Peyer's patch (tissue), 4 donors: Measurements from ENCODE around the gene CATSPER3.

ENCODE experiments used
- POLR2A ChIP-seq, 2 donors: fragments of 450-650 bp; IDR thresholded peaks; one replicate each; pipeline ENCODE4 v1.5.1; 2017; ENCODE audit warnings: antibody characterized with exemption in 2 of 2, mild to moderate bottlenecking in 2 of 2, moderate library complexity in 2 of 2
- TF ChIP-seq, protein P1 (sequence below), 6 experiments: fragments of 450-650 bp in 4 of 6; fragments of 200-600 bp in 2 of 6; sonication (generic) in 1 of 6; IDR thresholded peaks; one replicate each; pipeline ENCODE4 v1.5.1; 2017 to 2019; ENCODE audit warnings: antibody characterized with exemption in 6 of 6, mild to moderate bottlenecking in 3 of 6, moderate library complexity in 1 of 6

DNA sequence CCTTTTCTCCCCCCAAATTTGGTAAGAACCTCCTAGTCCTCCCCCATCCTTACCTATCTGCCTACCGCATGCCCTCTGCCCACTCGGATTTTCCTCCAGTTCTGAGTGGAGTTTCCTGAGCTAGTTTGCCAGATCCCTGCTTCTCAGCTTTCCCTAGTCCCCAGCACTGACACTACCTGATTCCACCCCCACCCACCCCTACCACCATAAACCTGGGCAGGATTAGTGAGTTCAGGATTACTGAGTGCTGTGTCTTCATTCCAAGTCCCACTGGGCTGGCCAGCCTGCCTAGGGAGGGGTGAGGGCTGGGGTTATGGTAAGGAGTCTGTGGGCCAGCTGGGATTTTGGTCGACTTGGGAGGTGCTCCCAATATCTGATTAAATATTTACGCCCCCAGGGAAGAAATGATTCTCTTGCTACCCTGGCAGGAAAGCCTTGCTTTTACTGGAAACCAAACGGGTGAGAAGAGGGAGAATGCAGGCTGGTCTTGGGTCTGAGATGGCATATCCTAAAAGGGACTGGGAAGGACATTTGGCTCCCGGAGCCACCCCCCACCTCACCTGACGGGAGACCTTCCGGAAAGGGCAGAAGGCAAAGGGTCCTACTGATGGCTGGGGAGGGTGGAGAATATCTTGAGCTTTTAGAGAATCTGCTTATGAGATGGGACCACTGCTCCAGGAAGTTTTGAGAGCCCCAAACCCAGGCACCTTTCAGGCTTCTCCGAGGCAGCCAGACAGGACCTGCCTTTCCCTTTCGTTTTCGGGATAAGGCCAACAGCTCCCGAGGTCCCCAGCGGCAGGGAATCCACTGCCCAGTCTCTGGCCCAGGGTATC, 62.6 kb downstream of the CATSPER3 start:
- TF ChIP-seq POLR2A (IDR thresholded peaks at IDR 0.05) = no peak
- TF ChIP-seq, protein P1, sequence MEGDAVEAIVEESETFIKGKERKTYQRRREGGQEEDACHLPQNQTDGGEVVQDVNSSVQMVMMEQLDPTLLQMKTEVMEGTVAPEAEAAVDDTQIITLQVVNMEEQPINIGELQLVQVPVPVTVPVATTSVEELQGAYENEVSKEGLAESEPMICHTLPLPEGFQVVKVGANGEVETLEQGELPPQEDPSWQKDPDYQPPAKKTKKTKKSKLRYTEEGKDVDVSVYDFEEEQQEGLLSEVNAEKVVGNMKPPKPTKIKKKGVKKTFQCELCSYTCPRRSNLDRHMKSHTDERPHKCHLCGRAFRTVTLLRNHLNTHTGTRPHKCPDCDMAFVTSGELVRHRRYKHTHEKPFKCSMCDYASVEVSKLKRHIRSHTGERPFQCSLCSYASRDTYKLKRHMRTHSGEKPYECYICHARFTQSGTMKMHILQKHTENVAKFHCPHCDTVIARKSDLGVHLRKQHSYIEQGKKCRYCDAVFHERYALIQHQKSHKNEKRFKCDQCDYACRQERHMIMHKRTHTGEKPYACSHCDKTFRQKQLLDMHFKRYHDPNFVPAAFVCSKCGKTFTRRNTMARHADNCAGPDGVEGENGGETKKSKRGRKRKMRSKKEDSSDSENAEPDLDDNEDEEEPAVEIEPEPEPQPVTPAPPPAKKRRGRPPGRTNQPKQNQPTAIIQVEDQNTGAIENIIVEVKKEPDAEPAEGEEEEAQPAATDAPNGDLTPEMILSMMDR (IDR thresholded peaks at IDR 0.05) = no peak
